Measurements from ENCODE around the gene C1QTNF3.

The C1QTNF3 gene

DNA sequence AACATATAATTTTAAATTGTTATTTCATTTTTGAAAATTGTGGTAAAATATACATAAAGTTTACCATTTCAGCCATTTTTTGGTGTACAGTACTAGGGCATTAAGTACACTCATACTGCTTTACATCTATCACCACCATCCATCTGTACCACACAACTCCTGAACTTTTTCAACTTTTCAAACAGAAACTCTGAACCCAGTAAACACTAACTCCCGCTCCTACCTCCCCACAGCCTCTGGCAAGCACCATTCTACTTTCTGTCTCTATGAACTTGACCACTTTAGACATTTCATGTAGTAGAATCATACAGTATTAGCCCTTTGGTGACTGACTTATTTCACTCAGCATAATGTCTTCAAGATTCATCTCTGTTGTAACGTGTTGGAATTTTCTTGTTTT is 50.1 kb downstream of the C1QTNF3 start:
- DNase-seq, result no peak

DNA sequence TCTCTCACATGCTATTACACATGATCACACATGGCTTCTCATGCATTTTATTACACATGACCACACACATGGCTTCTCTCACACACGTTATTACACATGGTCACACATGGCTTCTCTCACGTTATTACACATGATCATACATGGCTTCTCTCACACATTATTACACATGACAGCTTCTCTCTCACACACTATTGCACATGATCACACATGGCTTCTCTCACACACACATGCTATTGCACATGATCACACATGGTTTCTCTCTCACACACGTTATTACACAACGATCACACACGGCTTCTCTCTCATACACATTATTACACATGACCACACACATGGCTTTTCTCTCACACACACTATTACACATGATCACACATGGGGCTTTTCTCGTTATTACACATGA is 57.6 kb downstream of the C1QTNF3 start:
- DNase-seq, result no peak

DNA sequence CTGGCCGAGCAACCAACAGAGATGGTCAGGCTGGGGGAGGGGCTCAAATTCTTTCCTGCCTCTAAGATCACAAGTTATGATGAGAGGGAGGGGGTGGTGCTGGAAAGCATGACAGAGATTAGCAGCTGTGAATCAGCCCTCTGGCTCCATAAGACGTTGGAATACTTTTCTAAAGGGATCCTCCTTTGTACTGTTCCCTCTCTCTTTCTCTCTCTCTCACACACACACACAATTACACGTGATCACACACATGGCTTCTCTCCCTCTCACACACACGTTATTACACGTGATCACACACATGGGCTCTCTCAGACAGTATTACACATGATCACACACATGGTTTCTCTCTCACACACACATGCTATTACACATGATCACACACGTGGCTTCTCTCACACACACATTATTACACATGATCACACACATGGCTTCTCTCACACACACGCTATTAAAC is 58.3 kb downstream of the C1QTNF3 start, which contains the start of gene SLC45A2:
Gene SLC45A2, minus strand, starts transcription at position 23 of the 454 bp plus-strand sequence. CDS start 110 bp downstream, outside the sequence.
- DNase-seq, result no peak

DNA sequence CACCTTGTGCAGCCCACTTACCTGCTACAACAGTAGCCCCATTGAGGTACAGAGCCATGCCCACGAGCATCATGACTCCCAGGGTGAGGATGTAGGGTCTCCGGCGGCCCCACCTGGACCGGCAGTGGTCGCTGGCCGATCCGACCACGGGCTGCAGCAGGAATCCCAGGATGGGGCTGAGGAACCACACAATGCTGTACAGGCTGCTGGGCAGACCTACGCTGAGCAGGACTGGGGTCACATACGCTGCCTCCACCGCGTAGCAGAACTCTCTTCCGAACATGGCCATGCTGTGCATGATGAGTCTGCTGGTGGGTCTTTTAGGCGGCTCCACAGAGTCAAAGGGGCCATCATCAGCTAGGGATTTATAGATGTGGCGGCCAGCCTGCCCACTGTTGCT is 58.8 kb downstream of the C1QTNF3 start:
- DNase-seq, result no peak

DNA sequence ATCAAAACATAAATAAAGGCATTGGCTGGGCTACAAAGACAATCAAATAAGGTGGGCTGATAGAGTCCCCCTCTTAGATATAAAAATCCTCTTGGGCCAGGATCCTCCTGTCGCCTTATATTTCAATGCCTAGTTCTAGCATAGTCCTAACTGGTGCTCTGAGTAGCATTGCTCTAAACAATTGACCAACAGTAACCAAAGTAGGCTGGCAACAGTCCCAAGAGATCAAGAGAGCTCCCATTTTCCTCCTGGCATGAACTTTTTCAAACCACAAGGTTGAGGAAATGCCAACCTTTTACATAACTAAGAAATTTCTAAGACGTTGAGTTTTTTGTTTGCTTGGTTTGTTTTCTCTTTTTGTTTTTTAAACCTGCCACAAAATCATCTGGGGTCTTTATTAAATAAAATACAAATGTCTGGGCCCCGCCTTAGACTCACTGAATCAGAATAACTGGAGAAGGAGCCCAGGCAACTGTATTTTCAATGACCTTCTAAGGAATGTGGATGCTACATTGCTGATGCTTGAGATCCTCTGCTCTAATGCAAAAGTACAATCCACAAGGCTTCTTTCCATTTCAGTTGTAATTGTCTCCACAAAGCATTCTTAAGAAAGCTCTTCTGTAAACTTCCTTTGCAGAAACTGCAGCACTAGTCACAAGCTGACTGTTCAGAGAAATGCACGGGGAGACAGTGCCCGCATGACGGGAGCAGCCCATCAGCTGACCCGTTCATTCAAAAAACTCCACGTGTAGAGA is 61.4 kb downstream of the C1QTNF3 start:
- no peak for DNase-seq

DNA sequence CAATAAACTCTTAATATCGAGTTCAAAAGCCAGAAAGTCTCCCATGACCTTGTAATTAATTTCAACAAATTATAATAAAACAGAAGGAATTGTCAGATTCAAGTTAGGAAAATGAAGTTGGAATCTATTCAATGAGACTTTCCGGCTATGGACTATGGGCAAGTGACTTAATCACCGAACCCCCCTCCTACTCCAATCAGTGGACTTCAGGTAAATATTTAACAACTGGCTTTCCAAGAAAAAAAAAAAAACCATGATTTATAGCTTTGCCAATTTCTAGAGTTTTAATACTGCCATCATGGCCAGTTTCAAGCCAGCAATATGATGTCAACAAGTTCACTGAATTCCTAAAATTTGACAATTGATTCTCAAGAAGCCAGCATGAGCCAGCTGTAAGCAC is 63.0 kb downstream of the C1QTNF3 start:
- DNase-seq, result no peak

DNA sequence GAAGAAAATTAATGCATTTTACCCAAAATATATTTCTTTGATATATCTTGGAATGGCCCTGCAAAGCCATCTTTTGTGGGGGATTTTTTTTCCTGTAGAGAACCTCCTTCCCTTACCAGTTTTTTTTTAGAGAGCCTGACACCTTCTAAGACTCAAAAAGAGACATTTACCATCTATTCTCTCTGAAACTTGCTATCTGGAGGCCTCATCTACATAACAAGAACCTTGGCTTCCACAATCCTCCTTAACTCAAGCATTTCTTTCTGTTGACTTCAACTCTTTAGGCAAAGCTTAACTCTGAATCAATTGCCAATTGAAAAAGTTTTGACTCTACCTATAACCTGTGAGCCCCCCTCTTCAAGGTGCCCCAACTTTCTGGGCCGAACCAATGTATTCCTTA is 64.7 kb downstream of the C1QTNF3 start:
- DNase-seq, result no peak

DNA sequence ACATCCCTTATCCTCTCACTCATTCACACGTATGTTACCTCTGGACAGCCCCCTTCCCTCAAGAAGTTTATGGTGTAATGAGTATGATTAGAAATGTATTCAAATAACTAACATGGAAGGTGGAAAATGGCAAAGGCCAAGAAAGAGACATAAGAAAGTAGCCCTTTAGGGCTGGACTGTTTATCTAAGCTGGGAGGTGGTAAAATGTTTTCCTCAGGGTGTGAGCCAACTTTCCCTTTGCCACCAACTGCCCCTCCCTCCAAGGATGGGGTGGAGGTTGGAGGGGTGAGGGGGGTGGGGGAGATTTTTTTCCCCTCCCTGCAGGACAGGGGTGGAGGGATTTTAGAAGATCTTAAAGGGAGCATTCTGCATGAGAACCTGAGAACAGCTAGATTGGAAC is 66.7 kb downstream of the C1QTNF3 start:
- no peak for DNase-seq

DNA sequence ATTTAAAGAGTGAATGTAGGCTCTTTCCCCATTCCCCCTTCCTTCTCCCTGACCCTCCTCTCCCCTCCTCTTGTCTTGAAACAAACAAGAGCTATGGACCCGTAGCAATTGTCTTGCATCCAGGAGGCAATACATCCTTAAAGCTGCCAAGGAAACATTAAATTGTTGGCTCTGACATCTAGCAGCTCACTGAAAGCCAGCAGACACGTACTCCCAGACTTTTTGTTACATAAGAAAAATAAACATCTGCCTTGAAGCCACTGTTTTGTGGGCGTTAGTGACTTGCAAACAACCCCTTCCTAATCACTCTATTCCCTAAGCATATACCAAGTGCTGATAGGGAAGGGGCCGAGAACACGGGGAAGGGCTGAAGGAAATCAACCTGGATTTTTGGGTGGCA is 67.2 kb downstream of the C1QTNF3 start:
- DNase-seq, result no peak

DNA sequence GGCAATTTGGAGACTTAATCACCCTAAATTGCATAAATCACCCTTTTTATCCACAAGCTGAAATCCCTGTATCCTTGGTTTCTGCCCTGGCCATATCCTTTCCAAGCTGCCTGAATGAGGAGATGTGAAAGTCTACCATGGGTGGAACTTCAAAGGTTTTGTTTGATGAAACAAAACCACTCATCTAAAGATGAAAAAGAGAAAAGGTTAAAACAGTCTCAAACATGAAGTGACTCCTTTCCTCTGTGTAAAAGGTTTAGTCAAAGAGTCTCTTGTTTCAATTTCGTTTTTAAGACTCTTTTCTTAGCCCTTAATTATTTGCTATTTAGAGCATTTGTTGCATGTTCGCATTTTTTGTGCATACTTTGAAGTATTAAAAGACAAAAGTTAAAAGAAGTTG is 69.7 kb downstream of the C1QTNF3 start:
- DNase-seq, result no peak

DNA sequence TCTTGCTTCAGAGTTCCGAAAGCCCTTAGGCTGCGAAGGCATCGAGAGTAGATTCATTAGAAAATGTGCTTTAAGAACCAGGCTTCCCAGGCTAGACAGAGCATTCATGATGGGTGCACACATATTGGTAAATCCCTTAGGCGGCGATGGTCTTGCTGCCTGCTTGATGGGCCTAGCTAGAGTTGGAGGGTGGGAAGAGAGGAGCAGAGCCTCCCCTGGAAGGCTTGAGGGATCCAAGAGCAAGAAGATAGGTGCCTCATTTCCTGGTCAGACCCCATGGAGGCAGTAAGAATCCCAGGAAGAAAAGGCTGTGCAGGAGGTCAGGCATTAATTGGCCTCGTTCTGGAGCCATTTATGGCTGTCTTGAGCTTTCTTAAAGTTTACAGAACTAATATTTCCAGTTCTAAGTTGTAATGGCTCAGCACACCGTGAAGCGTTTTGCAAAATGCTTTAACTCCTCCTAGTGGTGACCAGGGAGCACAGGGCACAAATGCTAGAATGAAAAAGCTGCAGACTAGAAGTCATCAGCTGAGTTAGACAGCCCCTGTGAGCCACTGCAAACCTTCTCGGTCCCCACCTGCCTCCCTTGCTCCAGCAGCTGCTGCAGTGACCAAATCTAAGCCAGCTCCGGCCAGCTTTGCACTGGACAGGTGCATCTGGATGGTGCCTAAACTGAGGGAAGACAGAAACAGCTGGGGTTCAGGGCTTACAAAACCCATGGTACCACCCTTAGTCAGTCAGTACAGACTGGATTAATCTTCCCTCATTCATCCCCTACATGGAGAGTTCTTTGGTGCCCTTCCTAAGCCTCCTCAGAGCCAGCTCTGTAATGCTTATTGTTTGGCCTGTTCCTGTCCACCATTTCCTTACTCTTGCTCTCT is 73.2 kb downstream of the C1QTNF3 start:
- DNase-seq, result no peak

DNA sequence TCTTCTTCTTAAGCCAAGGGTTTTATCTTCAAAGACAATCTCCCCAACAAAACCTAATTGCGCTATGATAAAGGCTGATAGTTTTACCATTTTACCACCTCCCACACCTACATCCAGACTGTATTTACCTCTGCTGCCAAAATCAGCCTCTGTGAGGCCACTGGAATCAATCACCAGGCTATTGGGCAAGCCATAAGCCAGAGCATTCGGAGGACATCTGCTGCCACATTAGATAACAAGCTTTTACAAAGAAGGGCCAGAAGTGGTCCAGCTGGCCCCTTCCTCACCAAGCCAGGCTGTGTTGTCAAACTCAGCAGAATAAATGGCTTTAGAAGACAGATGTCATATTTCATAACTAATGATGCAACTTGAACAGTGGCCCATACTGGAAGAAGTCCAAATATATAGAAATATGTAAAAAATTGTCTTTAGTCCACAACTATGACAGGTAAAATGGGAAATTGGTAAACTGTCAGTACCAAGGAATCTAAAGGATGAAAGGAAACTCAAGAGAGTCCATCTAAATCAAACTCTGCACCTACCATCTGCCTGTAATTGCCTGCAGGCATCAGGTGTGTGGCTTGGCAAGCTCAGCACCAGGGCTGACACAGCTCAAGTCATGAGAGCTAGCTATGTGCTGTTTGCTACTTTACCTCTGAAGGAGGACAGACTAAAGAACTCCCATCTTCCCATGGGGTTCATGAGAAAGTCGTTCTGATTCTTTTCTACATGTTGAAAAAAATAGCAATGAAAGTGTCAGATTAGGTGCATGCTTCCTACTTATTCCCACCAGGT is 74.6 kb downstream of the C1QTNF3 start:
- no peak for DNase-seq
